ENCODE results near the gene CFAP92.

Gene CFAP92

GRCh38 chr3:128993461-128994172 is at the start of gene CFAP92:
CFAP92 (minus strand) TSS chr3:128994076; CDS start chr3:128993304, 772 bp downstream.
- H3K4me1 Mint-ChIP-seq = peaks cover 15% of the 10 kb centered on the region
- DNase-seq (ENCODE audit: low spot score in 2 of 2) = peak; percentile 81 to 93
- peak within 1 kb of the TSS; percentile 79 for H3K27ac Mint-ChIP-seq
- peak; percentile 99 for ATAC-seq
- H3K9me3 Mint-ChIP-seq = no peaks in the 10 kb centered on the region
- peaks cover 4% of the 10 kb centered on the region for H3K36me3 Mint-ChIP-seq
- H3K4me3 Mint-ChIP-seq = peak within 1 kb of the TSS; percentile 63

GRCh38 chr3:129040579-129041300 is 46.9 kb upstream of the CFAP92 start:
- DNase-seq (ENCODE audit: low spot score in 2 of 2) (no peak), ATAC-seq (no peak)
- Mint-ChIP-seq H3K36me3 (no peaks in the 10 kb centered on the region), H3K4me1 (no peaks in the 10 kb centered on the region), H3K4me3 (no peak overlapping the region), H3K9me3 (no peaks in the 10 kb centered on the region), H3K27ac (peak overlapping the region; percentile 45)

- peak overlapping the region; percentile 45 for H3K27ac Mint-ChIP-seq
- ATAC-seq (no peak), DNase-seq (ENCODE audit: low spot score in 2 of 2) (no peak)
- no peaks in the 10 kb centered on the region for H3K4me1 Mint-ChIP-seq
- no peaks in the 10 kb centered on the region for H3K36me3 Mint-ChIP-seq
- no peaks in the 10 kb centered on the region for H3K9me3 Mint-ChIP-seq
- no peak overlapping the region for H3K4me3 Mint-ChIP-seq
These were observed 46.1 kb upstream of the CFAP92 start for GRCh38 chr3:129040039-129040336.

- Mint-ChIP-seq H3K4me3 (no peak overlapping the region), H3K4me1 (no peaks in the 10 kb centered on the region), H3K9me3 (no peaks in the 10 kb centered on the region), H3K36me3 (no peaks in the 10 kb centered on the region), H3K27ac (peak overlapping the region; percentile 45)
- ATAC-seq (no peak), DNase-seq (ENCODE audit: low spot score in 2 of 2) (no peak)
These were observed 45.6 kb upstream of the CFAP92 start for GRCh38 chr3:129039271-129040038.

GRCh38 chr3:129038121-129038855 is 44.4 kb upstream of the CFAP92 start:
- no peak for ATAC-seq
- DNase-seq (ENCODE audit: low spot score in 2 of 2) = no peak
- H3K4me3 Mint-ChIP-seq = no peak overlapping the region
- H3K9me3 Mint-ChIP-seq = no peaks in the 10 kb centered on the region
- H3K4me1 Mint-ChIP-seq = peaks cover 4% of the 10 kb centered on the region
- no peak overlapping the region for H3K27ac Mint-ChIP-seq
- no peaks in the 10 kb centered on the region for H3K36me3 Mint-ChIP-seq

GRCh38 chr3:129037093-129037419 is 43.2 kb upstream of the CFAP92 start:
- DNase-seq (ENCODE audit: low spot score in 2 of 2) (no peak), ATAC-seq (no peak)
- Mint-ChIP-seq H3K36me3 (no peaks in the 10 kb centered on the region), H3K4me3 (no peak overlapping the region), H3K27ac (peak overlapping the region; percentile 12), H3K4me1 (peaks cover 4% of the 10 kb centered on the region), H3K9me3 (no peaks in the 10 kb centered on the region)

- peak overlapping the region; percentile 12 for H3K27ac Mint-ChIP-seq
- peaks cover 4% of the 10 kb centered on the region for H3K4me1 Mint-ChIP-seq
- no peak for ATAC-seq
- H3K4me3 Mint-ChIP-seq = no peak overlapping the region
- no peak for DNase-seq (ENCODE audit: low spot score in 2 of 2)
- no peaks in the 10 kb centered on the region for H3K36me3 Mint-ChIP-seq
- H3K9me3 Mint-ChIP-seq = no peaks in the 10 kb centered on the region
These were observed 42.6 kb upstream of the CFAP92 start for GRCh38 chr3:129036222-129037092.

GRCh38 chr3:129035360-129036221 is 41.7 kb upstream of the CFAP92 start:
- Mint-ChIP-seq H3K4me1 (peaks cover 4% of the 10 kb centered on the region), H3K9me3 (no peaks in the 10 kb centered on the region), H3K4me3 (no peak overlapping the region), H3K36me3 (no peaks in the 10 kb centered on the region), H3K27ac (no peak overlapping the region)
- ATAC-seq (no peak), DNase-seq (ENCODE audit: low spot score in 2 of 2) (no peak)

GRCh38 chr3:129034642-129035041 is 40.8 kb upstream of the CFAP92 start:
- Mint-ChIP-seq H3K27ac (no peak overlapping the region), H3K4me1 (peaks cover 4% of the 10 kb centered on the region), H3K36me3 (no peaks in the 10 kb centered on the region), H3K9me3 (no peaks in the 10 kb centered on the region), H3K4me3 (no peak overlapping the region)
- DNase-seq (ENCODE audit: low spot score in 2 of 2) (no peak), ATAC-seq (no peak)

- H3K4me3 Mint-ChIP-seq = no peak overlapping the region
- no peak for DNase-seq (ENCODE audit: low spot score in 2 of 2)
- no peak overlapping the region for H3K27ac Mint-ChIP-seq
- H3K36me3 Mint-ChIP-seq = no peaks in the 10 kb centered on the region
- H3K9me3 Mint-ChIP-seq = no peaks in the 10 kb centered on the region
- peaks cover 4% of the 10 kb centered on the region for H3K4me1 Mint-ChIP-seq
- ATAC-seq = no peak
These were observed 39.9 kb upstream of the CFAP92 start for GRCh38 chr3:129033633-129034321.

- ATAC-seq (no peak), DNase-seq (ENCODE audit: low spot score in 2 of 2) (no peak)
- no peak overlapping the region for H3K4me3 Mint-ChIP-seq
- H3K4me1 Mint-ChIP-seq = peaks cover 4% of the 10 kb centered on the region
- H3K9me3 Mint-ChIP-seq = no peaks in the 10 kb centered on the region
- no peaks in the 10 kb centered on the region for H3K36me3 Mint-ChIP-seq
- H3K27ac Mint-ChIP-seq = no peak overlapping the region
These were observed 39.3 kb upstream of the CFAP92 start for GRCh38 chr3:129033151-129033550.

- DNase-seq (ENCODE audit: low spot score in 2 of 2) (no peak), ATAC-seq (peak; percentile 17)
- Mint-ChIP-seq H3K4me3 (no peak overlapping the region), H3K27ac (peak overlapping the region; percentile 52), H3K4me1 (peaks cover 4% of the 10 kb centered on the region), H3K36me3 (no peaks in the 10 kb centered on the region), H3K9me3 (no peaks in the 10 kb centered on the region)
These were observed 38.8 kb upstream of the CFAP92 start for GRCh38 chr3:129032716-129033115.

- H3K4me3 Mint-ChIP-seq = no peak overlapping the region
- no peaks in the 10 kb centered on the region for H3K36me3 Mint-ChIP-seq
- H3K9me3 Mint-ChIP-seq = no peaks in the 10 kb centered on the region
- H3K4me1 Mint-ChIP-seq = peaks cover 6% of the 10 kb centered on the region
- no peak for DNase-seq (ENCODE audit: low spot score in 2 of 2)
- peak overlapping the region; percentile 52 for H3K27ac Mint-ChIP-seq
- no peak for ATAC-seq
These were observed 37.8 kb upstream of the CFAP92 start for GRCh38 chr3:129031476-129032215.

Data from stimulated activated effector memory CD8-positive, alpha-beta T cell treated with anti-CD3 and anti-CD28 coated beads, Interleukin-12 subunit alpha, Interleukin-12 subunit beta, amount 100 ng/mL, for 72 hours (primary cell).